Measurements from ENCODE around the gene ARHGDIG.

The ARHGDIG gene

GRCh38 chr16:242281-242680 is 38.1 kb upstream of the ARHGDIG start:
- H3K36me3 ChIP-seq, result peaks cover 0 to 2% (median 0%) of the 10 kb centered on the region in 3 donors
- no peak for DNase-seq
- TF ChIP-seq, protein P1, sequence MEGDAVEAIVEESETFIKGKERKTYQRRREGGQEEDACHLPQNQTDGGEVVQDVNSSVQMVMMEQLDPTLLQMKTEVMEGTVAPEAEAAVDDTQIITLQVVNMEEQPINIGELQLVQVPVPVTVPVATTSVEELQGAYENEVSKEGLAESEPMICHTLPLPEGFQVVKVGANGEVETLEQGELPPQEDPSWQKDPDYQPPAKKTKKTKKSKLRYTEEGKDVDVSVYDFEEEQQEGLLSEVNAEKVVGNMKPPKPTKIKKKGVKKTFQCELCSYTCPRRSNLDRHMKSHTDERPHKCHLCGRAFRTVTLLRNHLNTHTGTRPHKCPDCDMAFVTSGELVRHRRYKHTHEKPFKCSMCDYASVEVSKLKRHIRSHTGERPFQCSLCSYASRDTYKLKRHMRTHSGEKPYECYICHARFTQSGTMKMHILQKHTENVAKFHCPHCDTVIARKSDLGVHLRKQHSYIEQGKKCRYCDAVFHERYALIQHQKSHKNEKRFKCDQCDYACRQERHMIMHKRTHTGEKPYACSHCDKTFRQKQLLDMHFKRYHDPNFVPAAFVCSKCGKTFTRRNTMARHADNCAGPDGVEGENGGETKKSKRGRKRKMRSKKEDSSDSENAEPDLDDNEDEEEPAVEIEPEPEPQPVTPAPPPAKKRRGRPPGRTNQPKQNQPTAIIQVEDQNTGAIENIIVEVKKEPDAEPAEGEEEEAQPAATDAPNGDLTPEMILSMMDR (IDR thresholded peaks at IDR 0.05), result no peak
- H3K27me3 ChIP-seq, result no peaks in the 10 kb centered on the region
- H3K4me3 ChIP-seq, result no peak overlapping the region
- H3K4me1 ChIP-seq, result no peaks in the 10 kb centered on the region
- no peak overlapping the region for H3K27ac ChIP-seq
- intact Hi-C loops (cut with DNase I; ENCODE audit: low total_unique reads), result no loop called here
- H3K9me3 ChIP-seq, result no peaks in the 10 kb centered on the region

DNA sequence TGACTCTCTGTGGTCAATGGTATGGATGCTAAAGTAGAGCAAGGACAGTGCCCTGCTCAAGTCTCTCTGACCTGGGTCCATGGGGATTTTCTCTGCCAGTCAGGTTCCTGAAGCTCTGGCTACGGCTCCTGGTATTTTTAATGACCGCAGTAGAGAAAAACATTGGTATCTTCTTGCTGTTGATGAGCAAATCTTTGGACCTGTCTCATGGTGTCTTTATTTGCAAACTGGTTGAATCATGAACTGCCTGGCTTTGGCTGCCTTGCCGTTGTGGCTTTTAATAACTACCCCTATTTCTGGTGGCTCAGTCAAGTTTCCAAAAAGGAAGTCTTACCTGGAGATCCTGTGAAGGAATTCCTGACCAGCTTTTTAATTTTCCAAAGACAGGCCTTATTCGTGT is 37.0 kb upstream of the ARHGDIG start:
- Histone ChIP-seq H3K4me1 (no peaks in the 10 kb centered on the region), H3K36me3 (peaks cover 0 to 11% (median 0%) of the 10 kb centered on the region in 3 donors), H3K27ac (no peak overlapping the region), H3K9me3 (no peaks in the 10 kb centered on the region), H3K4me3 (no peak overlapping the region), H3K27me3 (no peaks in the 10 kb centered on the region)
- intact Hi-C loops (cut with DNase I; ENCODE audit: low total_unique reads), result no loop called here
- DNase-seq, result no peak
- TF ChIP-seq, protein P1 (IDR thresholded peaks at IDR 0.05), result no peak

DNA sequence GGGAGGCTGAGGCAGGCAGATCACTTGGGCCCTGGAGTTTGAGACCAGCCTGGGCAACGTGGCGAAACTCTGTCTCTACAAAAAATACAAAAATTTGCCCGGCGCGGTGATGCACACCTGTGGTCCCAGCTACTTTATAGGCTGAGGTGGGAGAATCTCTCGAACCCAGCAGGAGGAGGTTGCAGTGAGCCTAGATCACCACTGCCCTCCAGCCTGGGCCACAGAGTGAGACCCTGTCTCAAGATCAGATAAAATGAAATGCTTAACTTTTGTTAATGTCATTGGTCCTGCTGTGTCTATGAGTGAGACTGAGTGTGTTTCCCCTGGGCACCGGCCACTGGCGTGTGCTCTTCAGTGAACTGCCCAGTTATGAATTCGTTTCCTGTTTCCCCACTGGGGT is 35.3 kb upstream of the ARHGDIG start:
- H3K27ac ChIP-seq, result no peak overlapping the region
- H3K4me1 ChIP-seq, result no peaks in the 10 kb centered on the region
- H3K4me3 ChIP-seq, result no peak overlapping the region
- TF ChIP-seq, protein P1 (IDR thresholded peaks at IDR 0.05), result no peak
- intact Hi-C loops (cut with DNase I; ENCODE audit: low total_unique reads), result no loop called here
- H3K27me3 ChIP-seq, result no peaks in the 10 kb centered on the region
- no peaks in the 10 kb centered on the region for H3K9me3 ChIP-seq
- no peak for DNase-seq
- peaks cover 0 to 22% (median 0%) of the 10 kb centered on the region in 3 donors for H3K36me3 ChIP-seq

GRCh38 chr16:247027-247426 is 33.4 kb upstream of the ARHGDIG start:
- no peak for DNase-seq
- intact Hi-C loops (cut with DNase I; ENCODE audit: low total_unique reads), result no loop called here
- Histone ChIP-seq H3K9me3 (no peaks in the 10 kb centered on the region), H3K4me3 (no peak overlapping the region), H3K27me3 (no peaks in the 10 kb centered on the region), H3K36me3 (peaks cover 0 to 35% (median 7%) of the 10 kb centered on the region in 3 donors), H3K4me1 (no peaks in the 10 kb centered on the region), H3K27ac (no peak overlapping the region)
- TF ChIP-seq, protein P1 (IDR thresholded peaks at IDR 0.05), result no peak

DNA sequence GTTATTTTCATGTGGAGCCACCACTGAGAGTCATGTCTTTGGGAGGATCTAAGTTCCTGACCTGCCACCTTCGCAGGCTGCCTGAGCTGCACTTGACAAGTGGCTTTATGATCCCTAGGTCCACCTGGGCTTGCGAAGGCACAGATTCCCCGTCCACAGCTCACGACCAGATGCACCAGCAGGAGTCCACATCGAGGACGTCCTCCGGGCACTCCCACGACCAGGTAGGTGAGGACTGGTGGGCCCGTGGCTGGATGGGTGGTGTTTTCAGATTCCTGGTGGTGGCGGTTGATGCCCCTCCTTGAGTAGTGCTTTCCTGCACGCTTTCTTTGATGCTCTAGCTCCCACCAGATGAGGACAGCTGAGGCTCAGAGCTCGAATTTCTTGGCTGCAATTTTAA is 31.0 kb upstream of the ARHGDIG start:
- intact Hi-C loops (cut with DNase I; ENCODE audit: low total_unique reads), result no loop called here
- Histone ChIP-seq H3K36me3 (peaks cover 15 to 58% (median 16%) of the 10 kb centered on the region in 3 donors), H3K4me1 (no peaks in the 10 kb centered on the region), H3K9me3 (no peaks in the 10 kb centered on the region), H3K4me3 (no peak overlapping the region), H3K27ac (no peak overlapping the region), H3K27me3 (no peaks in the 10 kb centered on the region)
- no peak for DNase-seq
- TF ChIP-seq, protein P1 (IDR thresholded peaks at IDR 0.05), result no peak
